H4 (cell line): ENCODE results near the gene ECT2. TPM values are rescaled to one million over a fixed set of nuclear protein-coding genes. Genes with fewer than 3 reads are reported as not detected.
"Not testable (repeated sequence)": the region's sequence is repeated elsewhere in the genome, so short reads cannot be mapped to it uniquely, and the experiment has no call there.

Experiments
- DNase-seq: peaks from one replicate; pipeline ENCODE4 v3.0.0-alpha.2; 2015; ENCODE audit warnings: low spot score
- total RNA-seq: library from RNA; depleted of rRNA; stranded (reverse); fragments of >200 nt; shearing (Covaris generic); gene quantifications from 2 replicates; pipeline ENCODE4 v1.2.3, GENCODE V29; 2014

The ECT2 gene
- total RNA-seq, 1 experiment from 2014 or later, result 82.3 TPM

- no peak for DNase-seq
These were observed 15.5 kb upstream of the ECT2 start for GRCh38 chr3:172735014-172735413.

GRCh38 chr3:172739462-172739861 lies 11.1 kb upstream of the ECT2 start:
- no peak for DNase-seq

GRCh38 chr3:172746475-172746874 lies 4.1 kb upstream of the ECT2 start:
- no peak for DNase-seq

GRCh38 chr3:172749230-172749965 lies 1.1 kb upstream of the ECT2 start:
- peak; percentile 72 for DNase-seq

- DNase-seq, result no peak
These were observed 508 bp upstream of the ECT2 start for GRCh38 chr3:172750069-172750367.

- DNase-seq, result no peak
These were observed 714 bp downstream of the ECT2 start for GRCh38 chr3:172751175-172751704.

GRCh38 chr3:172752651-172753050 lies 2.1 kb downstream of the ECT2 start:
- no peak for DNase-seq

- DNase-seq, result no peak
These were observed 2.6 kb downstream of the ECT2 start for GRCh38 chr3:172753125-172753524.

- DNase-seq, result not testable (repeated sequence)
These were observed 9.9 kb downstream of the ECT2 start for GRCh38 chr3:172760416-172760815.

- DNase-seq, result no peak
These were observed 15.7 kb downstream of the ECT2 start for GRCh38 chr3:172766241-172766640.

GRCh38 chr3:172766718-172767405 lies 16.3 kb downstream of the ECT2 start:
- DNase-seq, result no peak

- no peak for DNase-seq
These were observed 19.9 kb downstream of the ECT2 start for GRCh38 chr3:172770382-172770781.

GRCh38 chr3:172771672-172772071 lies 21.1 kb downstream of the ECT2 start:
- DNase-seq, result no peak

- DNase-seq, result peak; percentile 21
These were observed 25.7 kb downstream of the ECT2 start for GRCh38 chr3:172776049-172776717.

- no peak for DNase-seq
These were observed 27.4 kb downstream of the ECT2 start for GRCh38 chr3:172777901-172778300.

GRCh38 chr3:172782235-172782634 lies 31.7 kb downstream of the ECT2 start:
- DNase-seq, result no peak

GRCh38 chr3:172786036-172786435 lies 35.5 kb downstream of the ECT2 start:
- DNase-seq, result no peak

GRCh38 chr3:172787019-172787418 lies 36.5 kb downstream of the ECT2 start:
- DNase-seq, result no peak

GRCh38 chr3:172787746-172788145 lies 37.2 kb downstream of the ECT2 start:
- DNase-seq, result no peak

GRCh38 chr3:172799246-172799645 lies 48.7 kb downstream of the ECT2 start:
- no peak for DNase-seq

- no peak for DNase-seq
These were observed 49.6 kb downstream of the ECT2 start for GRCh38 chr3:172800156-172800555.

- no peak for DNase-seq
These were observed 53.0 kb downstream of the ECT2 start for GRCh38 chr3:172803489-172803888.

GRCh38 chr3:172804323-172804722 lies 53.8 kb downstream of the ECT2 start:
- no peak for DNase-seq
